SK-N-MC (cell line): Measurements from ENCODE around the gene DRC3.

Experiments used
- EZH2 ChIP-seq: fragments of 200-600 bp; sonication (generic); IDR thresholded peaks from one replicate; pipeline ENCODE4 v1.6.1; 2017; ENCODE audit warnings: antibody characterized with exemption
- FOXP2 ChIP-seq: optimal IDR thresholded peaks from 2 replicates; pipeline ENCODE3; 2011; ENCODE audit warnings: mild to moderate bottlenecking, moderate library complexity; ENCODE audit not compliant: insufficient read depth; ENCODE audit errors: extremely low read length, control extremely low read depth
- POLR2AphosphoS5 ChIP-seq: IDR thresholded peaks from 2 replicates; pipeline ENCODE4 v1.6.1; 2012; ENCODE audit warnings: mild to moderate bottlenecking, low read depth, low read length, borderline replicate concordance

- no peak for TF ChIP-seq EZH2
- no peak for TF ChIP-seq POLR2AphosphoS5
- TF ChIP-seq FOXP2: no peak
These were observed 34.1 kb upstream of the DRC3 start for GRCh38 chr17:17938388-17939107.
